GM12874 (cell line): ENCODE results near the gene NDUFA7.

Experiments used
- CTCF ChIP-seq: IDR thresholded peaks from 2 replicates; pipeline ENCODE4 v1.5.1; 2011; ENCODE audit warnings: low read depth, mild to moderate bottlenecking, control low read depth, low read length, moderate library complexity; ENCODE audit not compliant: insufficient read depth

The NDUFA7 gene

GRCh38 chr19:8262431-8262830 is 58.7 kb downstream of the NDUFA7 start:
- TF ChIP-seq CTCF = no peak

GRCh38 chr19:8261881-8262280 is 59.3 kb downstream of the NDUFA7 start:
- no peak for TF ChIP-seq CTCF

GRCh38 chr19:8261347-8261746 is 59.8 kb downstream of the NDUFA7 start:
- TF ChIP-seq CTCF = no peak
